ENCODE data around the gene CTSD. TPM values are rescaled to one million over a fixed set of nuclear protein-coding genes. Genes with fewer than 3 reads are reported as not detected.

Gene CTSD
- total and polyA plus RNA-seq, 2 of the 4 experiments (the other 2 are of a cell fraction), result 39.8 to 166 TPM

DNA sequence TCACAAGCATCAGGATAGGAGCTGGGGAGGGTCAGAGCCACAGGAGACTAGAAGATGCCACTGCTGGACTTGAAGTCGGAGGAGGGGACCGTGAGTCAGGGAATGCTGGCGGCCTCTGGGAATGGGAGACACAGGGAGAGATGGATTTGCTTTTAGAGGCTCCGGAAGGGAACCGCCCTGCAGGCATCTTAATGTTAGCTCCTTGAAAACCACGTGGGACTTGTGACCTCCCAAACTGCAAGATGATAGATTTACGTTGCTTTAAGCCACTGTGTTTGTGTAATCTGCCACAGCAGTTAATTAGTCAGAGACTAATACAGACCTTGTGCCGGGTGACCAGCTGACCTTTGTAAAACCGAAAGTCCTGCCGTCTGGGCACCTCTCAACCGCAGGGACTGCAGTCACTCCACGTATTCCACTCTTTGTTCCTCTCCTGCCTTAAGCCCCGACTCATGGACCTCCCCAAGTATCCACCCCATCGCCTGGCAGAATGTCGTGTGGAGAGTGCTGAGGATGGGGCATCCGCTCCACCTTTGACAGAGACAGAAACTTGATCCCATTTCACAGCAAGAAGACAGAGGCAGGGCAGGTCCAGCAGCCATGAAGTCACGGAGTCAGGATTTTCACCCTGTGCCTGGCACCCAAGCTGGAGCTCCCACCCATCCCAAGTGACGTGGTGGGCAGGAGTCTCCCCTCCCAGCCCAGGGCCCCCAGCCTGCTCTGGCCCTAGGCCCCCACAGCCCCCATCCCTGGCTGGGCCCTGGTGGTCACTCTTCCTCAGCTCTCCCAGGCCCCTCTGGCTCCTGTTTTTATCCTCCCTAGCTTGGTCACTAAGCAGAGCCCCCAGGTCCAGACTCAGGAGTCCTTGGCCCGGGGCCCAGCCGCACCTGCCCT lies 19.4 kb upstream of the CTSD start:
- Histone ChIP-seq H2AFZ (replicated peaks; ENCODE audit: low read length, poor library complexity) (peak overlapping the region; percentile 47), H4K5ac (ENCODE audit: low read depth, low read length) (no peak overlapping the region), H2BK5ac (ENCODE audit: low read depth, low read length, poor library complexity, severe bottlenecking) (no peak overlapping the region), H3K18ac (ENCODE audit: low read depth, low read length) (no peak overlapping the region), H3K4me3 (ENCODE audit: insufficient read depth, low read depth, low read length) (no peak overlapping the region), H4K8ac (ENCODE audit: low read depth in 2 of 2, low read length in 2 of 2) (no peak overlapping the region), H3K36me3 (ENCODE audit: control insufficient read depth, insufficient read depth, low read length) (no peaks in the 10 kb centered on the region), H3K9me1 (ENCODE audit: insufficient read depth, low read length) (no peaks in the 10 kb centered on the region), H4K20me1 (ENCODE audit: insufficient read depth, low read length) (no peaks in the 10 kb centered on the region; the same call in 1 of the 2 replicates), H3K4me1 (ENCODE audit: control insufficient read depth, insufficient read depth, low read length) (peaks cover 3% of the 10 kb centered on the region; the same call in 1 of the 2 replicates), H4K91ac (ENCODE audit: insufficient read depth, low read depth, low read length) (no peak overlapping the region), H3K27me3 (ENCODE audit: control insufficient read depth, insufficient read depth, low read length) (peaks cover 58% of the 10 kb centered on the region), H3K23ac (ENCODE audit: low read depth, low read length) (no peak overlapping the region), H3K79me1 (ENCODE audit: low read depth in 1 of 2, low read length in 2 of 2) (no peaks in the 10 kb centered on the region), H3K27ac (ENCODE audit: insufficient read depth, low read length) (no peak overlapping the region), H3K56ac (ENCODE audit: extremely low read depth, insufficient read depth, low read length) (no peak overlapping the region), H2BK120ac (ENCODE audit: low read depth, low read length) (no peak overlapping the region), H2AK5ac (ENCODE audit: low read depth, low read length) (no peak overlapping the region; the same call in 1 of the 2 replicates), H2BK20ac (ENCODE audit: low read depth, low read length) (no peak overlapping the region), H2AK9ac (replicated peaks; ENCODE audit: low read depth, low read length, poor library complexity) (no peak overlapping the region), H3K4ac (ENCODE audit: low read depth, low read length) (no peak overlapping the region), H3K14ac (replicated peaks; ENCODE audit: low read depth, low read length) (no peak overlapping the region), H3K9me3 (ENCODE audit: control insufficient read depth, insufficient read depth, low read length) (no peaks in the 10 kb centered on the region), H3K9ac (ENCODE audit: low read depth, low read length) (no peak overlapping the region), H3K4me2 (ENCODE audit: low read depth, low read length) (peak overlapping the region; percentile 61), H2BK15ac (ENCODE audit: low read depth, low read length) (no peak overlapping the region)
- TF ChIP-seq CEBPB (IDR thresholded peaks at IDR 0.05; ENCODE audit: low read depth, low read length) (peak; percentile 28; the same call in 1 of the 2 replicates), RAD21 (IDR thresholded peaks at IDR 0.05; ENCODE audit: low read length) (no peak), RCOR1 (IDR thresholded peaks at IDR 0.05; ENCODE audit: insufficient replicate concordance, low read length) (peak; percentile 33), BHLHE40 (IDR thresholded peaks at IDR 0.05; ENCODE audit: low read depth, low read length) (peak; percentile 73), NFE2L2 (IDR thresholded peaks at IDR 0.05; ENCODE audit: low read depth, low read length) (no peak)
- TF ChIP-seq, protein P1, sequence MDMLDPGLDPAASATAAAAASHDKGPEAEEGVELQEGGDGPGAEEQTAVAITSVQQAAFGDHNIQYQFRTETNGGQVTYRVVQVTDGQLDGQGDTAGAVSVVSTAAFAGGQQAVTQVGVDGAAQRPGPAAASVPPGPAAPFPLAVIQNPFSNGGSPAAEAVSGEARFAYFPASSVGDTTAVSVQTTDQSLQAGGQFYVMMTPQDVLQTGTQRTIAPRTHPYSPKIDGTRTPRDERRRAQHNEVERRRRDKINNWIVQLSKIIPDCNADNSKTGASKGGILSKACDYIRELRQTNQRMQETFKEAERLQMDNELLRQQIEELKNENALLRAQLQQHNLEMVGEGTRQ (IDR thresholded peaks at IDR 0.05; ENCODE audit: low read depth, low read length), result peak; percentile 50; the same call in 1 of the 2 replicates
- no TSS peak for BruUV-seq (replicated peaks)
- POLR2A ChIA-PET (ENCODE audit: unreplicated experiment), result no interaction called here
- peak; percentile 76 for ATAC-seq (ENCODE audit: low read depth)
- in situ Hi-C loops (cut with MboI; ENCODE audit: low sequenced_read_pairs), result no loop called here
- CTCF ChIA-PET, result no interaction called here
- 12% methylated on average over 6 of the region's 20 CpGs; no CpG with 5 or more reads in 1 of the 2 experiments for WGBS, 2 experiments (ENCODE audit: extremely low coverage in 2 of 2, insufficient read length in 1 of 2)
- peak; percentile 52 for DNase-seq
- intact Hi-C loops (cut with micrococcal nuclease), result no loop called here
- dilution Hi-C loops (cut with HindIII; ENCODE audit: low sequenced_read_pairs, unreplicated experiment), result no loop called here

Data from IMR-90 (cell line).